Stimulated activated CD4-positive, alpha-beta T cell treated with anti-CD3 and anti-CD28 coated beads, TNF-alpha, amount 100 ng/mL, for 48 hours (primary cell): Measurements from ENCODE around the gene PEX14.

Experiments used
- DNase-seq, 3 donors: peaks; one replicate each; pipeline ENCODE4 v3.0.0-alpha.2; 2020; ENCODE audit warnings: low read depth in 3 of 3

The PEX14 gene

DNA sequence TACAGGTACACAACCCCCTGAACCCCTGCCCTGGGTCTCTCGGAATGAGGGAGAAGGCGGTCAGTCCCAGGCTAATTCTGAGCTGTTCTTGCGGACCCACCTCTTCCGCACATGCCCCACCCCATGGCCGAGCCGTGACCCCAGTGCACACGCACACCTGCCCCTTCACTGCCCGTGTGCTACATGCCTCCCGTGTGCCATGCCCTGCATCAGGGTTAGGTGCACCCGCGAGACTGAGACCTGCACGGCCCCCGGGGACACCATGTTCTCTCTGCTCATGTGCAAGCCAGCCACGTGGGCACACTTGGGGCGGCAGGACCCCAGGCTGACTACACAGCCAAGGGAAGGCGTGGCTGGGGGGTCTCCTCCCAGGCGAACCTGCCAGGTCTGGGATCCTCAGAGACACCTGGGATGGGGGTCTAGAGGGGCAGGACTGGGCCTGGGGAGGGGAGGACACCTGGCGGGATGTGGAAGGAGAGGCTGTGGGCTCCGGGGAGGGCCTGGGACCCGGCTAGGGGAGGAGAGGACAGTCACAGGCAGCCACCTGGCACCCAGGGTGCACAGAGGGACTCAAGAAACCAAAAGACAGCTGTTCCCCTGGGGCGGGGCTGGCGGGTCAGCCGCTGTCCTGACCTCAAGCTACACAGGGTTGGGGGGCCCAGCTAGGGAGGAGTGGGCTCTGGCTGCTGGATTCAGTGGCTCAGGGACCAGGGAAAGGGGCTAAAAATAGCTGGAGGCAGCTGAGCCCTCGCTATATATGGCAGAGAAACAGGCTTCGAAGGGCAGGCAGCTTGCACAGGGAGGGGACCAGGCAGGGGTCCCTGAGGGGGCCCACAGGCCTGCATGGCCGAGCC is 188.3 kb downstream of the PEX14 start:
- no peak for DNase-seq

- DNase-seq: no peak
These were observed 188.9 kb downstream of the PEX14 start for GRCh38 chr1:10663678-10664035.

DNA sequence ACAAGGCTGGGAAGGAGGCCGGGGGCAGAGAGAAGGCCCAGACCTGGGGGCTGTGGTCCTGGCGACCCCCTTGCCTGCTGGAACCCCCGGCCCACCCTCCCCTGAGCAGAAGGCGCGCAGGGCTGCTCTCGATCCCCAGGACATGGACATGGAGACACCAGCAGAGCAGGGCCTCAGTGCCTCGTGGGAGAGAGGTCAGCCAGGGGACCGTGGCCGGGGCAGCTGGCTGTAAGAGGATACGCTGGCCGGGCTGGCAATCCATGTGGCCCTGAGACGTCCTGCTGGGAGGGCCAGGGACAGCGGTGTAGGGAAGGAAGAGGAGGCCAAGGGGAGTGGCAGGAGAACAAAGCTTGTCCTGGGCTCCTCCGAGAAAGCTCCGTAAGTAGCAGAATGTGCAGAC is 189.5 kb downstream of the PEX14 start:
- no peak for DNase-seq

- DNase-seq: no peak
These were observed 190.5 kb downstream of the PEX14 start for GRCh38 chr1:10665226-10665625.

DNA sequence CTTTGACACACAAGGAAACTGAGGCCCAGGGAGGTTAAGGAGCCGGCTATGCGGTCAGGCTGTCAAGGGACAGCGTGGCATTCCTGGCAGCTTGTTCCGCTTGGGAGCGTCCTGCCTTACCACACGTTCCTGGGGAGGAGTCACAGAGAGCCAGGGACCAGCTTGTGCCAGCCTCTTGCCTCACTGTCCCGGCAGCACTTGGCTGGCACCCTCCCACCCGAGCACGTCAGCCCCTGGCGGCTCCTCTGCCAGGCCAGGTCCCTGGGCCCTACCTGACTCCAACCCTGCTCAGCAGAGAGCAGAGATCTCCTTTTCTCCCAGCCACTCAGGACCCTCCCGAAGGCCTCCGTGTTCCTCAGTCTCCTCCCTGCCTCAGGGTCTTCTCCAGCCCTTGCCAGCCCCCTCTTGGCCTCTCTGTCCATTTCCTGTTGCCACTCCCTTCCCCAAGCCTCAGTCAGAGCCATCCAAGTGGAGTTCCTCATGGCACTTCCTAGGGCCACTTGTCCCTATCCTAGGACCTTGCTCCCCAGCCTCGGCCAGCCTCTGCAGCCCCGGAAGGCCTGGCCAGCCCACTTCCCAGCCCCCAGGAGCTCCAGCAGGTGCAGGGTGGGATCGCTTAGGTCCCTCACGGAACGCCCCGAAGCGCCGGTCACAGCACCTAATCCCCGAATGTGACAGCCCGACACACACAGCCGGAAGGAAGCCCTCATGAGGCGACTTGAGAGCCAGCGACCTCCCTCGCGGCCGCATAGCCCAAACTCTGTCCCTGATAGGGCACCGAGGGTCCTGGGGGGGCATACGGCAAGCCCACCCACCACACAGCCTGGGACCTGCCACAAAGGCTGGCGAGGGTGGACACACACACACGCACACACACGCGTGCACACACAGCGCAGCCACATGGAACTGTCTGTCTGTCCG is 191.4 kb downstream of the PEX14 start:
- no peak for DNase-seq

DNA sequence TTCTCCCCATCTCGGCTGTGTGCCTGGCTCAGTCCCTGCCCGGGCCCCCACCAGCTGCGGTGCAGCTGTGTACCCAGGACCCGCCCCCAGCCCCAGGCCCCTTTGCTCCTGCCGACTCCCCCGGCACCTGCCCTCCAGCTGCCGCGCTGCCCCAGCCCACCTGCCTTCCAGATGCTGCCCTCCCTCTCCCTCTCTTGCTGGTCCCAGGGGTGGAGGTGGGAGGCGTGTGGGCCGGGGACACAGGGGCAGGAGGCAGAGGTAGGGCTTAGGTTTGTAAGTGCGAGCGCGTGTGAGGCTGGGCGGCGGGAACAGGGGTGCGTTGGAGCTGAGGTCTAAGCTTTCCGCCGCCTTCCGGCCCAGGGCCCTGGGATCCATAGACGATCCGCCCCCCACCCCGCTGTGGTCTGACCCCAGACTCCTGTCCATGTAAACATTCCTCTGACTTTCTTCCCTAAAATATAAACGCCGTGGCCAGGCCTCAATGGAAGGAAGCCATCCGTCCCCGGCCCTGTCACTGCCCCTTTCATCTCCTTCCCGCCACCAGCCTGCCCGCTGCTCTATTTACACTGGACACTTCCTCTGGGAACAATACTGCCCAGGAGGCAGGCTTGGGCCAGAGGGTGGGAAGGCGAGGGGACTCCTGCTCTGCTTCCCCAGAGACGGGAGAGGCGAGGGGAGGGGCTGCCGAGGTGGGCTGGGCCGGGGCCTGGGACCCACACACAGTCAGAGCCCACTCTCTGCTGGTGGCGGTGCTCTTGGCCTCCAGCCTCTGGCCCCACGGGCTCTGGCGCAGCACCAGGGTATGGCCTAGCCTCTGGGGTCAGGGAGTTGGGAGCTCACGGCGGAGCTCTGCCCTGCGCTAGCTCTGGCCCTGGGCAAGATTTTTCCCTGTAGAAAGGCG is 193.4 kb downstream of the PEX14 start:
- no peak for DNase-seq

DNA sequence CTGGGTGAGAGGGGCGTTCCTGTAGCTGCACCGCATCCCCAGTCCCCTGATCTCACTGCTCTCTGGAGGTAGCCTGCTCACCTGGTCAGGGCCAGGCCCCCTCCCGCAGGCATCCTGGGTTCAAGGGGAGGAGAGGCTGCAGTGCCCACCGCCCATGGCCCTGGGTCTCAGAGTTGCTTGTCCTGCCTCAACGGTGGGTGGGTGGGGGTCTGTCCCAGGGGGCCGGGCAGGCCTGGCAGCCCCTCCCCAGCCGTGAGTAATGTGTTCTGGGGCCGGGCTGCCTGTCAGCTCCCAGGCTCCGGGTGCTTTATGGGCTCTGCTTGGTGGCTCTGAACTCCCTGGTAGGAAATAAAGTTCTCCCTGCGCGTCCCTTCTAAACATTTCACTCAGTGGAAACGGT is 194.8 kb downstream of the PEX14 start:
- DNase-seq: no peak

DNA sequence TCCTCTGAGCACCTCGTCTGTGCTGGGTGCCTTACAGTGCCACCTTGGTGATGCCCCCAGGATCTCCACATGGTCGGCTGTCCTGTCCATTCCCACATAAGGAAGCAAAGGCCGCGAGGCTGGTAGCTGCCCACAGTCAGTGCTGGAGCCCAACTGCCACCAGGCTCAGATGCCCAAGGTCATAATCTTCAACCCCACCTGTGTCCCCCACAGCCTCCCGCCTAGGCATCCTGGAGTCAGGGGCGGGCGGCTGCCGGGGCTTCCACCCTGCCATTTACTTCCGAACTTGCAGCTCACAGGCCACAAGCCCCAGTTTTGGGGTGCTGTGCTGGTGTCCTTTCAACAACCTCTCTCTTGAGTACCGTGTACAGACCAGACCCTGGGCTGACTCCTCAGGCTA is 195.4 kb downstream of the PEX14 start:
- no peak for DNase-seq

- DNase-seq: no peak
These were observed 196.3 kb downstream of the PEX14 start for GRCh38 chr1:10671090-10671489.

DNA sequence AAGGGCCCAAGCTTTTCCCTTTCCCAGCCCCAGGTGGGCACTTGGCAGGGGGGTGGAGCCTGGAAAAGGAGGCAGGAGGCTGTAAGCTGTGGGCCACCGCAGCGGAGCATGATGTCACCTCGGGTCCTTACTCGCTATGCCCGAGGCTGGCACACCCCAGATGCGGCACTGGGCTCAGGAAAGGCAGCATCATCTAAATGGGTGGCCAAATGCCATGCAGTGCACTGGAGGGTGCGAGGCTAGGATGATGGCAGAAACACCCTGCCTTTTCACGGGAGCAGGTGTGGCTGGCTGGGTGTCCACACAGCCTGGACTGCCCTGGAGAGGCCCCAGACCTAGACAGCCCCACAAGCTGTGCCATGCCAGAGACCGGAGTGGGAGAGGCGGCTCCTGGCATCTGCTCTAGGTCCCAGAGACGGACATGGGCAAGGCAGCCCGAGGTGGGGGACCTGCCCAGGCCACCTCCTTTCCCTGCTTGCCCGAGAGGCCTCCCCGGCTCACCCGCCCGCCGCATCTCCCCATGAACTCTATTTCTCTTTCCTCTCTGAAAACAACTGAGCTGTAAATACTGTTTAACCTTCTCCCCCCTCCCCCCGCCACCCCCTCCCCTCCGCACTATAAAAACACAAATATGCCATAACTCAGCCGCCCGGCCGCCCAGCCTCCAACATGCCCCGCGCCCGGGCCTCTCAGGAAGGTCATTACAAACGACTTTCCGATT is 197.0 kb downstream of the PEX14 start:
- DNase-seq: no peak

GRCh38 chr1:10672343-10673050 is 197.7 kb downstream of the PEX14 start:
- DNase-seq: no peak

DNA sequence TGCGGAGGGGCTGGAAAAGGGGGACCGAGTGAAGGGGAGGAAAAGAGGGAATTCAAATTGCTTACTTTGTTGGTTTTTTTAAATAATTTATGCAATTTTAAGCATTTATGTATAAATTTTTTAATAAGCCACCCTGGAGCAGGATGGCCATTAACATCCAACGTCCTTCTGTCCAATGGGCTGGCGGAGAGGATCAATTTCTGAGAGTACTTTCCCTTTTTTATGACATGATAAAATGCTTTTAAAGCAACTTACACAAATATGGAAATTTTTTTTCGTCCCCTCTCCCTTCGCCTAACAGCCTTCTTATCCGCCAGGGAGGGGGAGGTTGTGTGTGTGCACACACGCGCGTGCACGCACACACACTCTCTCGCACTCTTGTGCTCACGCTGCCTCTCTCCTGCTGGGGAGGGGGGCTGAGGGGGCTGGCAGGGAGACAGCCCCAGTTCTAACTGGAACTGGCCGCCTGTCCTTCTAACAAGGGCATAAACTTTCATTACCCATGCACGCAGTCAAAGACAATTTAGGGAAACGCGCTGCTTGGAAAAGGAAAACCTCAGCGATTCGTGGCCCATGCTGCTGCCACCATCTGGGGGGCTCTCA is 198.5 kb downstream of the PEX14 start:
- no peak for DNase-seq

- no peak for DNase-seq
These were observed 199.5 kb downstream of the PEX14 start for GRCh38 chr1:10674222-10674621.

- DNase-seq: no peak
These were observed 200.2 kb downstream of the PEX14 start for GRCh38 chr1:10674700-10675609.

- no peak for DNase-seq
These were observed 201.1 kb downstream of the PEX14 start for GRCh38 chr1:10675813-10676212.

DNA sequence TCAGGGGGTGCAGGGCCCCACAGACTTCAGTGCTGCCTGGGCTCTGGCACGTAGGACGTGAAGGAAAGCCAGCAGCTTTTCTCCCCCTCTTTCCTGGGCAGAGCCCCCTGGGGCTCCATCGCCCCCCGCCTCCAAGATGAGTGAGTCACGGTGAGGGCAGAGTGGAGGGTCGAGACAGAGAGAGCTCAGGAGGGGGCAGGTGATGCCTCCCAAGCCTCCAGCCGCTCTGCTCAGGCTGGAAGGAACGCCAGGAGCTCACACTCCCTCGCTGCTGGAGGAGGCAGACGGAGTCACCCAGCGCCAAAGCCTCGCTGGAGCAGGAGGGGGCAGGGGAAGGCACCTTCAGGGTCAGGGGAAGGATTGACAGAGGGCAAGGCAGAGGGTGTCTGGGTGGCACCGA is 202.2 kb downstream of the PEX14 start:
- DNase-seq: no peak

- DNase-seq: no peak
These were observed 203.0 kb downstream of the PEX14 start for GRCh38 chr1:10677491-10678391.

GRCh38 chr1:10678402-10678801 is 203.7 kb downstream of the PEX14 start:
- no peak for DNase-seq
